HepG2 (cell line): ENCODE measurements around the gene IGF2BP1. TPM values are rescaled to one million over a fixed set of nuclear protein-coding genes. Genes with fewer than 3 reads are reported as not detected.

Source experiments
- ATAC-seq: fragments of 200-7000 bp; cut with Tn5 transposase; 3 replicates; pipeline ENCODE4 v1.9.1; 2020; ENCODE audit warnings: mild to moderate bottlenecking, moderate library complexity
- BruUV-seq: library from RNA; stranded (reverse); fragments of 400-500 nt; replicated peaks from 2 replicates; lab custom pipeline; 2021; lab: Mats Ljungman, UMichigan
- CTCF ChIA-PET: fragments of 300-600 bp; formaldehyde crosslinking; extraction: SDS; loops from one replicate; lab custom pipeline; 2021; ENCODE audit warnings: low total read pairs, inconsistent platforms, low intra/inter-chr PET ratio; lab: Yijun Ruan, JAX
- POLR2A ChIA-PET: fragments of 350-600 bp; sonication (Branson Sonifier 250); formaldehyde crosslinking; loops from one replicate; lab custom pipeline; 2020; ENCODE audit warnings: antibody characterized with exemption, inconsistent platforms; lab: Yijun Ruan, JAX
- DNase-seq: peaks from one replicate; pipeline ENCODE4 v3.0.0-alpha.2; 2015; ENCODE audit warnings: low spot score
- FAIRE-seq: peaks from 3 replicates; lab custom pipeline; 2011; peaks lifted over from hg19 to GRCh38; lab: Jason Lieb, UNC
- H2AFZ ChIP-seq: one replicate; pipeline ENCODE4 v1.6.1; 2011; ENCODE audit warnings: low read length, inconsistent platforms
- H3K27ac ChIP-seq: fragments of 300-600 bp; 3 replicates; pipeline ENCODE4 v1.8.0; 2011; ENCODE audit warnings: mixed run types, mild to moderate bottlenecking, mixed read lengths, low read length, inconsistent platforms; ENCODE audit not compliant: insufficient read depth; ENCODE audit errors: extremely low read length
- H3K27me3 ChIP-seq, 2 experiments: fragments of 200-600 bp in 1 of 2; 2 replicates in 1 of 2; 3 replicates in 1 of 2; pipeline versions ENCODE4 v1.6.0 to v1.8.0; 2011; ENCODE audit warnings: low read length in 2 of 2, mild to moderate bottlenecking in 2 of 2, moderate library complexity in 2 of 2, inconsistent platforms in 1 of 2; ENCODE audit not compliant: insufficient read depth in 2 of 2, control insufficient read depth in 1 of 2
- H3K36me3 ChIP-seq, 2 experiments: fragments of 200-600 bp in 1 of 2; replicated peaks in 1 of 2; 2 replicates in 1 of 2; 3 replicates in 1 of 2; pipeline versions ENCODE4 v1.5.1 to v1.8.0; 2011; ENCODE audit warnings: low read length in 2 of 2, inconsistent platforms in 1 of 2; ENCODE audit not compliant: insufficient read depth in 2 of 2, control insufficient read depth in 1 of 2
- H3K4me1 ChIP-seq: 2 replicates; pipeline ENCODE4 v1.5.1; 2012; ENCODE audit warnings: low read length, inconsistent platforms; ENCODE audit not compliant: insufficient read depth
- H3K4me2 ChIP-seq: 2 replicates; pipeline ENCODE4 v1.6.0; 2011; ENCODE audit warnings: low read depth, low read length, inconsistent platforms
- H3K4me3 ChIP-seq, 3 experiments: fragments of 200-600 bp in 1 of 3; sonication (generic), shearing (Covaris generic) in 1 of 3; replicated peaks in 1 of 3; 2 replicates each; pipeline ENCODE4 v1.5.1; 2011 to 2016; ENCODE audit warnings: low read length in 3 of 3, inconsistent platforms in 2 of 3, low read depth in 2 of 3, mild to moderate bottlenecking in 2 of 3, control low read depth in 1 of 3, mixed read lengths in 1 of 3; ENCODE audit not compliant: insufficient read depth in 1 of 3
- H3K79me2 ChIP-seq: one replicate; pipeline ENCODE4 v1.6.1; 2011; ENCODE audit warnings: low read length, inconsistent platforms; ENCODE audit not compliant: insufficient read depth
- H3K9ac ChIP-seq: 2 replicates; pipeline ENCODE4 v1.6.0; 2011; ENCODE audit warnings: mild to moderate bottlenecking, low read depth, low read length, inconsistent platforms; ENCODE audit not compliant: insufficient read depth
- H3K9me3 ChIP-seq: 2 replicates; pipeline ENCODE4 v1.5.1; 2012; ENCODE audit warnings: mild to moderate bottlenecking, low read length
- H4K20me1 ChIP-seq: 2 replicates; pipeline ENCODE4 v1.6.0; 2011; ENCODE audit warnings: inconsistent platforms, mild to moderate bottlenecking, low read length, moderate library complexity; ENCODE audit not compliant: insufficient read depth
- FOSL2 ChIP-seq: sonication (generic); formaldehyde crosslinking; IDR thresholded peaks from 2 replicates; pipeline ENCODE4 v1.4.0; 2020; ENCODE audit warnings: missing genetic modification reagents
- FOXA1 ChIP-seq, 2 experiments: fragments of 450-650 bp in 1 of 2; sonication (generic) in 1 of 2; formaldehyde crosslinking in 1 of 2; IDR thresholded peaks; 2 replicates each; pipeline versions ENCODE4 v1.4.0 to v1.6.1; 2016 to 2020; ENCODE audit warnings: missing genetic modification reagents in 1 of 2
- GLI4 ChIP-seq: sonication (generic); formaldehyde crosslinking; IDR thresholded peaks from 2 replicates; pipeline ENCODE4 v1.5.1; 2020; ENCODE audit warnings: missing genetic modification reagents, mild to moderate bottlenecking, moderate library complexity, borderline replicate concordance
- HNF4G ChIP-seq, 2 experiments: sonication (generic) in 1 of 2; formaldehyde crosslinking in 1 of 2; IDR thresholded peaks; 2 replicates each; pipeline versions ENCODE4 v1.4.0 to v1.6.1; 2011 to 2020; ENCODE audit warnings: borderline replicate concordance in 2 of 2, low read depth in 2 of 2, mild to moderate bottlenecking in 2 of 2, low read length in 1 of 2, missing genetic modification reagents in 1 of 2, moderate library complexity in 1 of 2
- NR2F6 ChIP-seq, 2 experiments: IDR thresholded peaks; 2 replicates each; pipeline ENCODE4 v1.6.1; 2016; ENCODE audit warnings: antibody characterized with exemption in 1 of 2, mild to moderate bottlenecking in 1 of 2
- PHF8 ChIP-seq: sonication (generic); formaldehyde crosslinking; IDR thresholded peaks from 2 replicates; pipeline ENCODE4 v1.5.0; 2020; ENCODE audit warnings: missing genetic modification reagents
- PPARG ChIP-seq: conservative IDR thresholded peaks from 2 replicates; pipeline ENCODE4 v1.6.1; 2016; ENCODE audit warnings: missing biosample characterization, missing genetic modification reagents
- PRPF4 ChIP-seq: fragments of 200-400 bp; formaldehyde crosslinking; IDR thresholded peaks from 2 replicates; pipeline ENCODE4 v1.6.1; 2016; ENCODE audit warnings: low read length, low read depth; ENCODE audit not compliant: poor library complexity, severe bottlenecking
- ZNF12 ChIP-seq: sonication (generic); formaldehyde crosslinking; IDR thresholded peaks from 2 replicates; pipeline ENCODE4 v1.5.0; 2020; ENCODE audit warnings: missing genetic modification reagents
- ZNF180 ChIP-seq: sonication (generic); formaldehyde crosslinking; IDR thresholded peaks from 2 replicates; pipeline ENCODE4 v1.4.0; 2020; ENCODE audit warnings: low read depth, missing genetic modification reagents, borderline replicate concordance
- ZNF563 ChIP-seq: sonication (generic); formaldehyde crosslinking; IDR thresholded peaks from 2 replicates; pipeline ENCODE4 v1.8.0; 2022; ENCODE audit warnings: mild to moderate bottlenecking, moderate library complexity, missing genetic modification reagents
- ZNF652 ChIP-seq: IDR thresholded peaks from 2 replicates; pipeline ENCODE4 v1.6.1; 2016; ENCODE audit warnings: low read depth, borderline replicate concordance
- WGBS: methylation state at CpG from one replicate; pipeline ENCODE4 v1.1.6; 2017; ENCODE audit warnings: low lambda C conversion rate; 5-methylcytosine and 5-hydroxymethylcytosine counted together
- in situ Hi-C: cut with HindIII; loops from 2 replicates; pipeline ENCODE4 v1.10.0; 2017; ENCODE audit warnings: low pct_unique_long_range_greater_than_20kb; ENCODE audit not compliant: extremely low pct_ligation_motif_present
- intact Hi-C: fragments of 100-400 bp; cut with micrococcal nuclease; formaldehyde crosslinking; loops from one replicate; pipeline ENCODE4 v1.10.0; 2022; ENCODE audit not compliant: unreplicated experiment
- polyA plus RNA-seq, 8 experiments: library from polyadenylated mRNA; depleted of rRNA in 3 of 8; stranded (reverse) in 7 of 8; unstranded in 1 of 8; fragments of >200 nt; fragmentation: Illumina TruSeq in 4 of 8; extraction: Trizol in 4 of 8; gene quantifications; 2 replicates each; pipeline versions ENCODE4 v1.2.1 to v1.2.3, GENCODE V29; 2011 to 2016; ENCODE audit warnings: low read depth in 4 of 8, missing spikeins in 1 of 8, mixed read lengths in 1 of 8; ENCODE audit not compliant: insufficient read depth in 1 of 8
- total RNA-seq, 5 experiments: library from RNA; depleted of rRNA; stranded (reverse); fragments of >200 nt; fragmentation: Illumina TruSeq; extraction: Trizol; gene quantifications; 2 replicates each; pipeline ENCODE4 v1.2.3, GENCODE V29; 2016; ENCODE audit warnings: low read depth in 1 of 5
- TF ChIP-seq, protein P1 (sequence below): sonication (generic); formaldehyde crosslinking; IDR thresholded peaks from 2 replicates; pipeline ENCODE4 v1.8.1; 2023; ENCODE audit warnings: mild to moderate bottlenecking, moderate library complexity, missing genetic modification reagents
- TF ChIP-seq, protein P2 (sequence below): sonication (generic); formaldehyde crosslinking; IDR thresholded peaks from 2 replicates; pipeline ENCODE4 v1.8.0; 2022; ENCODE audit warnings: mild to moderate bottlenecking, missing genetic modification reagents

Gene IGF2BP1
- total and polyA plus RNA-seq, 2 of the 13 experiments (the other 11 are each of a cell fraction or from before 2014, with no cell fraction given): 29.7 to 75.1 TPM

DNA sequence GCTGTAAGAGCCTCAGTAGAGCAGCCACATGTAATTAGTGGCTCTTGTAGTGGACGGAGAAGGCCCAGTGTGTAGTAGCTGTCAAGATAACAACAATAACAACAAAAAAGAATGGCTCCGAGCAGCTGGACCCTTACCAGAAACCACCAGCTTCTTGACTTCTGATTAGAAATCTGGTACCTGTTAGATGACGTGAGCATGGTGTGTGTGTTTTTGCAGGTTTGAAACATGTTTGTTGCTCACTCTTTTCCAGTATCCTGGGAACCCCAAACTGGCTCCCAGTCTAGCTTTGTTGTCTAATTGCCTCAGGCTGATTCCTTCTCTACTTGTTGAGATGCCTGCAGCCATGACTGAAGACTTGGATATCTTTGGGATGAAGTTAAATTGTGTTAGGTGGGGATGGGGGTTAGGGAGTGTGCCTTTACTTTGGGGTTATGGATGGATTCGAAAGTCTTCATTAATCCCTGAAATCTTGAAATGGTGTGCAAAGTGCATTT lies 21.0 kb downstream of the IGF2BP1 start:
- intact Hi-C loops (no loop called here), in situ Hi-C loops (no loop called here)
- ATAC-seq (no peak), FAIRE-seq (peak; percentile 30), DNase-seq (no peak)
- TF ChIP-seq, protein P1, sequence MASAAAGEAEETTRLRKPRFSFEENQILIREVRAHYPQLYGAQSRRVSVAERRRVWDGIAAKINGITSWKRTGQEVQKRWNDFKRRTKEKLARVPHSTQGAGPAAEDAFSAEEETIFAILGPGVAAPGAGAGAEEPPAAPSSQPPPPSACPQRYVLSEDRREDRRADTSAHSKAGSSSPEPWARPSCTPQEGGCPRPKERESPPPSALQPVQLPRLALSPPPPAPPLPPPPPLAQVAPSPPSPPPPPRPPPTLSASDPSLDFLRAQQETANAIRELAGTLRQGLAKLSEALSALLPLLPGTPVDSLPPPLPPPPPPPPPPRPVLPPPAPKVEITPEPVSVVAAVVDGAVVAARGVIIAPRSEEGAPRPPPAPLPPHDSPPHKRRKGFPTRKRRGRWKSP (CRISPR knock-in tag): no peak
- 0 out of 2 replicates have a peak, but pooled peaks have one; percentile 5 for TF ChIP-seq PHF8 (CRISPR knock-in tag)
- no peaks in the 10 kb centered on the region for H3K27me3 ChIP-seq
- no TSS peak for BruUV-seq
- POLR2A ChIA-PET: interaction anchor here (0.6 to 6.3 kb wide), 6 partner anchors 20 to 659 kb away, joined by 4 to 38 read pairs (median 4); partner anchors contain the start of genes IGF2BP1 and SNF8
- H3K27ac ChIP-seq: peak overlapping the region; percentile 15
- peaks cover 89% of the 10 kb centered on the region for H3K79me2 ChIP-seq
- WGBS: 93% methylated on average over 4 of the region's 4 CpGs
- peaks cover 30% of the 10 kb centered on the region for H4K20me1 ChIP-seq
- H3K36me3 ChIP-seq: peaks cover 14 to 56% of the 10 kb centered on the region in 2 experiments
- CTCF ChIA-PET: no interaction called here
- H2AFZ ChIP-seq: no peak overlapping the region
- peaks cover 92% of the 10 kb centered on the region for H3K4me1 ChIP-seq
- no peak overlapping the region for H3K4me3 ChIP-seq
- no peak overlapping the region; the same call in 1 of the 2 replicates for H3K4me2 ChIP-seq
- no peak overlapping the region for H3K9ac ChIP-seq
- H3K9me3 ChIP-seq: no peaks in the 10 kb centered on the region

DNA sequence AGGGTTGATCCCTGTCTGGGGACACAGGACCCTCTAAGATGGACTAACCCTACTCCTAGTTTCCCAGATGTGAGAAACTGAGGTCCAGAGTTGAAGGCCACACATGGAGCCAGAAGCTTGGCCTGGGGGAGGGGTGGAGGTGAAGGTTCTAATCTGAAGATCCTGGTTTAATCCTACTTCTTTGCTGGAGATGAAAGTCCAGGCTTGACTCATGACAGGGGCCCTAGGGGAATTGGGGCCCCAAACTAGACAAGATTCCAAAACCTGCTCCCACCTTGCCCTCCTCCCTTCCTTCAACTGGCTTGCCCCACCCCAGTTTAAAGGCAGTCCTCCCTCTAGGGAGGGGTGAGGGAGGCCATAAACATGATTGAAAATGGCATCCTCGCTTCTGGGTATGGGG lies 21.6 kb downstream of the IGF2BP1 start:
- Histone ChIP-seq H4K20me1 (peaks cover 36% of the 10 kb centered on the region), H3K4me3 (no peak overlapping the region), H3K4me2 (peak overlapping the region; percentile 3; the same call in 1 of the 2 replicates), H3K36me3 (peaks cover 17 to 62% of the 10 kb centered on the region in 2 experiments), H3K27me3 (no peaks in the 10 kb centered on the region), H3K4me1 (peaks cover 92% of the 10 kb centered on the region), H2AFZ (no peak overlapping the region), H3K9me3 (no peaks in the 10 kb centered on the region), H3K27ac (peak overlapping the region; percentile 15), H3K79me2 (peaks cover 91% of the 10 kb centered on the region), H3K9ac (no peak overlapping the region)
- ChIA-PET POLR2A (interaction anchor here (1.0 to 6.3 kb wide), 3 partner anchors 21 to 74 kb away, joined by 5 to 38 read pairs (median 5); partner anchors contain the start of genes IGF2BP1 and SNF8), CTCF (no interaction called here)
- FAIRE-seq: no peak
- intact Hi-C loops (no loop called here), in situ Hi-C loops (no loop called here)
- DNase-seq: no peak
- BruUV-seq: TSS peak; percentile 27
- no peak for ATAC-seq
- 85% methylated on average over 1 of the region's 1 CpG for WGBS
- TF ChIP-seq FOXA1 (IDR thresholded peaks at IDR 0.05) (no peak), FOXA1 (CRISPR knock-in tag; IDR thresholded peaks at IDR 0.05) (no peak), PPARG (CRISPR knock-in tag) (no peak), FOSL2 (CRISPR knock-in tag) (0 out of 2 replicates have a peak, but pooled peaks have one; percentile 11), HNF4G (IDR thresholded peaks at IDR 0.05; ENCODE audit: borderline replicate concordance, low read depth, low read length) (0 out of 2 replicates have a peak, but pooled peaks have one; percentile 4), HNF4G (CRISPR knock-in tag; IDR thresholded peaks at IDR 0.05; ENCODE audit: borderline replicate concordance, low read depth) (no peak), NR2F6 (IDR thresholded peaks at IDR 0.05) (no peak), NR2F6 (CRISPR knock-in tag; IDR thresholded peaks at IDR 0.05) (no peak), ZNF180 (CRISPR knock-in tag) (no peak), GLI4 (CRISPR knock-in tag) (no peak), ZNF12 (CRISPR knock-in tag) (no peak), PRPF4 (no peak), ZNF652 (CRISPR knock-in tag) (no peak), ZNF563 (no peak)
- TF ChIP-seq, protein P2, sequence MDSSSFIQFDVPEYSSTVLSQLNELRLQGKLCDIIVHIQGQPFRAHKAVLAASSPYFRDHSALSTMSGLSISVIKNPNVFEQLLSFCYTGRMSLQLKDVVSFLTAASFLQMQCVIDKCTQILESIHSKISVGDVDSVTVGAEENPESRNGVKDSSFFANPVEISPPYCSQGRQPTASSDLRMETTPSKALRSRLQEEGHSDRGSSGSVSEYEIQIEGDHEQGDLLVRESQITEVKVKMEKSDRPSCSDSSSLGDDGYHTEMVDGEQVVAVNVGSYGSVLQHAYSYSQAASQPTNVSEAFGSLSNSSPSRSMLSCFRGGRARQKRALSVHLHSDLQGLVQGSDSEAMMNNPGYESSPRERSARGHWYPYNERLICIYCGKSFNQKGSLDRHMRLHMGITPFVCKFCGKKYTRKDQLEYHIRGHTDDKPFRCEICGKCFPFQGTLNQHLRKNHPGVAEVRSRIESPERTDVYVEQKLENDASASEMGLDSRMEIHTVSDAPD: no peak
